ENCODE measurements around the gene LRBA.
"Not testable (repeated sequence)": the region's sequence is repeated elsewhere in the genome, so short reads cannot be mapped to it uniquely, and the experiment has no call there.

The LRBA gene

GRCh38 chr4:150389896-150390530, 625.1 kb downstream of the LRBA start:
- Histone ChIP-seq H3K9me3 (ENCODE audit: low read length) (peaks cover 1% of the 10 kb centered on the region), H3K4me3 (ENCODE audit: low read length) (no peak overlapping the region), H2AFZ (ENCODE audit: low read depth, low read length) (no peak overlapping the region), H3K4me1 (ENCODE audit: insufficient read depth, low read length) (no peaks in the 10 kb centered on the region), H3K27me3 (ENCODE audit: insufficient read depth, low read length) (no peaks in the 10 kb centered on the region), H3K36me3 (ENCODE audit: insufficient read depth, low read length) (no peaks in the 10 kb centered on the region)

- Histone ChIP-seq H3K36me3 (ENCODE audit: insufficient read depth, low read length) (no peaks in the 10 kb centered on the region), H2AFZ (ENCODE audit: low read depth, low read length) (no peak overlapping the region), H3K9me3 (ENCODE audit: low read length) (no peaks in the 10 kb centered on the region), H3K27me3 (ENCODE audit: insufficient read depth, low read length) (no peaks in the 10 kb centered on the region), H3K4me3 (ENCODE audit: low read length) (no peak overlapping the region), H3K4me1 (ENCODE audit: insufficient read depth, low read length) (no peaks in the 10 kb centered on the region)
These were observed 627.1 kb downstream of the LRBA start for GRCh38 chr4:150387981-150388380.

GRCh38 chr4:150386415-150386814, 628.7 kb downstream of the LRBA start:
- not testable (repeated sequence) for H3K4me1 ChIP-seq (ENCODE audit: insufficient read depth, low read length); H3K9me3 ChIP-seq (ENCODE audit: low read length); H3K36me3 ChIP-seq (ENCODE audit: insufficient read depth, low read length); H3K27me3 ChIP-seq (ENCODE audit: insufficient read depth, low read length); H2AFZ ChIP-seq (ENCODE audit: low read depth, low read length); H3K4me3 ChIP-seq (ENCODE audit: low read length)

- Histone ChIP-seq H3K4me3 (ENCODE audit: low read length) (no peak overlapping the region), H3K27me3 (ENCODE audit: insufficient read depth, low read length) (no peaks in the 10 kb centered on the region), H3K4me1 (ENCODE audit: insufficient read depth, low read length) (no peaks in the 10 kb centered on the region), H3K36me3 (ENCODE audit: insufficient read depth, low read length) (no peaks in the 10 kb centered on the region), H2AFZ (ENCODE audit: low read depth, low read length) (no peak overlapping the region), H3K9me3 (ENCODE audit: low read length) (no peaks in the 10 kb centered on the region)
These were observed 629.5 kb downstream of the LRBA start for GRCh38 chr4:150385606-150386005.

- no peaks in the 10 kb centered on the region for H3K4me1 ChIP-seq (ENCODE audit: insufficient read depth, low read length)
- no peaks in the 10 kb centered on the region for H3K9me3 ChIP-seq (ENCODE audit: low read length)
- H2AFZ ChIP-seq (ENCODE audit: low read depth, low read length) = no peak overlapping the region
- H3K27me3 ChIP-seq (ENCODE audit: insufficient read depth, low read length) = no peaks in the 10 kb centered on the region
- no peak overlapping the region for H3K4me3 ChIP-seq (ENCODE audit: low read length)
- H3K36me3 ChIP-seq (ENCODE audit: insufficient read depth, low read length) = no peaks in the 10 kb centered on the region
These were observed 630.8 kb downstream of the LRBA start for GRCh38 chr4:150384249-150384648.

GRCh38 chr4:150382028-150382427, 633.1 kb downstream of the LRBA start:
- H3K9me3 ChIP-seq (ENCODE audit: low read length) = no peaks in the 10 kb centered on the region
- no peak overlapping the region for H3K4me3 ChIP-seq (ENCODE audit: low read length)
- H2AFZ ChIP-seq (ENCODE audit: low read depth, low read length) = no peak overlapping the region
- H3K36me3 ChIP-seq (ENCODE audit: insufficient read depth, low read length) = no peaks in the 10 kb centered on the region
- H3K4me1 ChIP-seq (ENCODE audit: insufficient read depth, low read length) = no peaks in the 10 kb centered on the region
- no peaks in the 10 kb centered on the region for H3K27me3 ChIP-seq (ENCODE audit: insufficient read depth, low read length)

- no peaks in the 10 kb centered on the region for H3K36me3 ChIP-seq (ENCODE audit: insufficient read depth, low read length)
- no peaks in the 10 kb centered on the region for H3K9me3 ChIP-seq (ENCODE audit: low read length)
- no peaks in the 10 kb centered on the region for H3K27me3 ChIP-seq (ENCODE audit: insufficient read depth, low read length)
- H3K4me1 ChIP-seq (ENCODE audit: insufficient read depth, low read length) = no peaks in the 10 kb centered on the region
- H3K4me3 ChIP-seq (ENCODE audit: low read length) = no peak overlapping the region
- no peak overlapping the region for H2AFZ ChIP-seq (ENCODE audit: low read depth, low read length)
These were observed 633.5 kb downstream of the LRBA start for GRCh38 chr4:150381609-150382008.

- Histone ChIP-seq H3K27me3 (ENCODE audit: insufficient read depth, low read length) (no peaks in the 10 kb centered on the region), H3K9me3 (ENCODE audit: low read length) (no peaks in the 10 kb centered on the region), H3K4me1 (ENCODE audit: insufficient read depth, low read length) (no peaks in the 10 kb centered on the region), H3K4me3 (ENCODE audit: low read length) (no peak overlapping the region), H2AFZ (ENCODE audit: low read depth, low read length) (no peak overlapping the region), H3K36me3 (ENCODE audit: insufficient read depth, low read length) (no peaks in the 10 kb centered on the region)
These were observed 634.0 kb downstream of the LRBA start for GRCh38 chr4:150381036-150381435.

GRCh38 chr4:150379454-150379853, 635.6 kb downstream of the LRBA start:
- H3K9me3 ChIP-seq (ENCODE audit: low read length) = no peaks in the 10 kb centered on the region
- H3K36me3 ChIP-seq (ENCODE audit: insufficient read depth, low read length) = no peaks in the 10 kb centered on the region
- H3K4me1 ChIP-seq (ENCODE audit: insufficient read depth, low read length) = no peaks in the 10 kb centered on the region
- no peak overlapping the region for H2AFZ ChIP-seq (ENCODE audit: low read depth, low read length)
- H3K27me3 ChIP-seq (ENCODE audit: insufficient read depth, low read length) = no peaks in the 10 kb centered on the region
- H3K4me3 ChIP-seq (ENCODE audit: low read length) = no peak overlapping the region

GRCh38 chr4:150375025-150375424, 640.1 kb downstream of the LRBA start:
- H3K36me3 ChIP-seq (ENCODE audit: insufficient read depth, low read length) = no peaks in the 10 kb centered on the region
- H2AFZ ChIP-seq (ENCODE audit: low read depth, low read length) = no peak overlapping the region
- no peaks in the 10 kb centered on the region for H3K9me3 ChIP-seq (ENCODE audit: low read length)
- no peak overlapping the region for H3K4me3 ChIP-seq (ENCODE audit: low read length)
- H3K4me1 ChIP-seq (ENCODE audit: insufficient read depth, low read length) = no peaks in the 10 kb centered on the region
- no peaks in the 10 kb centered on the region for H3K27me3 ChIP-seq (ENCODE audit: insufficient read depth, low read length)

GRCh38 chr4:150371869-150372268, 643.2 kb downstream of the LRBA start:
- H3K36me3 ChIP-seq (ENCODE audit: insufficient read depth, low read length) = no peaks in the 10 kb centered on the region
- H3K4me1 ChIP-seq (ENCODE audit: insufficient read depth, low read length) = peaks cover 5% of the 10 kb centered on the region
- no peaks in the 10 kb centered on the region for H3K27me3 ChIP-seq (ENCODE audit: insufficient read depth, low read length)
- no peak overlapping the region for H3K4me3 ChIP-seq (ENCODE audit: low read length)
- H3K9me3 ChIP-seq (ENCODE audit: low read length) = no peaks in the 10 kb centered on the region
- no peak overlapping the region for H2AFZ ChIP-seq (ENCODE audit: low read depth, low read length)

GRCh38 chr4:150369434-150370380, 645.4 kb downstream of the LRBA start:
- Histone ChIP-seq H3K9me3 (ENCODE audit: low read length) (no peaks in the 10 kb centered on the region), H2AFZ (ENCODE audit: low read depth, low read length) (no peak overlapping the region), H3K4me1 (ENCODE audit: insufficient read depth, low read length) (peaks cover 16% of the 10 kb centered on the region), H3K27me3 (ENCODE audit: insufficient read depth, low read length) (no peaks in the 10 kb centered on the region), H3K4me3 (ENCODE audit: low read length) (no peak overlapping the region), H3K36me3 (ENCODE audit: insufficient read depth, low read length) (no peaks in the 10 kb centered on the region)

GRCh38 chr4:150368667-150369066, 646.4 kb downstream of the LRBA start:
- H2AFZ ChIP-seq (ENCODE audit: low read depth, low read length) = no peak overlapping the region
- no peak overlapping the region for H3K4me3 ChIP-seq (ENCODE audit: low read length)
- H3K36me3 ChIP-seq (ENCODE audit: insufficient read depth, low read length) = no peaks in the 10 kb centered on the region
- no peaks in the 10 kb centered on the region for H3K27me3 ChIP-seq (ENCODE audit: insufficient read depth, low read length)
- peaks cover 16% of the 10 kb centered on the region for H3K4me1 ChIP-seq (ENCODE audit: insufficient read depth, low read length)
- no peaks in the 10 kb centered on the region for H3K9me3 ChIP-seq (ENCODE audit: low read length)
